Upper lobe of left lung (tissue), 4 donors: ENCODE measurements around the gene HNMT.

Source experiments
- CTCF ChIP-seq, 6 experiments: fragments of 450-650 bp in 4 of 6; fragments of 200-600 bp in 2 of 6; sonication (generic) in 2 of 6; IDR thresholded peaks; one replicate each; pipeline ENCODE4 v1.5.1; 2016 to 2019; ENCODE audit warnings: antibody characterized with exemption in 6 of 6
- POLR2A ChIP-seq, 4 donors: fragments of 450-650 bp; IDR thresholded peaks; one replicate each; pipeline ENCODE4 v1.5.1; 2016 to 2017; ENCODE audit warnings: antibody characterized with exemption in 4 of 4, mild to moderate bottlenecking in 2 of 4

GRCh38 chr2:137921105-137921880 lies 43.0 kb upstream of the HNMT start:
- TF ChIP-seq CTCF (IDR thresholded peaks at IDR 0.05) (no peak), POLR2A (IDR thresholded peaks at IDR 0.05) (no peak)
